Measurements from ENCODE around the gene CHST12. TPM values are rescaled to one million over a fixed set of nuclear protein-coding genes. Genes with fewer than 3 reads are reported as not detected.
A peak's percentile ranks its signal among the peaks of the same experiment; 100 is the strongest.

Gene CHST12
- total RNA-seq, 6 donors from 2014 or later: 10.2 to 35.9 (median 27.8) TPM

DNA sequence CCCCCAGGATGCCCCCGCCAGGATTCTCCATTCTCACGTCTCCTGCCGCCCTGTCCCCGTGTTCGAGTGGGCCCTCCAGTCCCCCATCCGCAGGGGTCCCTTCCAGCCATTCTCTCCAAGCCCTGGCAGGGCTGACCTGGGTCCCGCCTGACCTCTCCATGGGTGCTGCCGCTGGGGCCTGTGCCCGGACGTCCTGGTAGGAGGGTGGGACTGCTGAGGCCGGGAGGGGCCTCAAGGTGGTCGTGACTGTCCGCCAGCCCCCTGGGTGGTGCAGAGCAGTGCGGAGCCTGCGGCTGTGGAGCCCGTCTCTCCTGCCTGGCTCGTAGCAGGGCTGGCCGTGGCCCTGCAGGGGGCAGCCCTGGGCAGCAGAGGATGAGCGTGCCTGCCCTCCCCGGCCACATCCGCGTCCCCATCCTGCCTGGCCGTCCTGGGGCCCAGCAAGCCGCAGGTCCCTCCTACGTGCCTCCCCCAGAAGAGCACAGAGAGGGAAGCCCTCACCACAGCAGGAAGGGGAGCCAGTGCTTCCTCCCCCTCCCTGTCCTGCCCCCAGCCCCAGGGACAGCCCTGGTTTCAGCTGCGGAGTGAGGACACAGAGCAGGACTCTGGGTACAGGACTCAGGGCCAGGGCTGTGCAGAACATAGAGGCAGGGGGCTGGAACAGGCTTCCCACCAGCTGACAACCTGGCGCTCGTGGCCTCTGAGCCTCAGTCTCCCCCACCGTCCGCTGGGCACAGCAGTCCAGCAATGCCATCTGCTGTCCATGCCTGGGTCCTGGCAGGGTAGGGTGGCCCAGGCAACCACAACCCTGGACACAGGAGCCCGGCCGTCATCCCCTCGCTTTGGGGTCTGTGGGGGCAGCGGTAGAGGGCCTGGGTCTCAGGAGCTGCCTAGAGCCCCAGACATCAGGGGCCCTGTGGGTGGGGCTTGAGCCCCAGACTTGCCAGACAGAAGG lies 74.3 kb downstream of the CHST12 start:
- H3K27ac ChIP-seq: no peak overlapping the region
- 30 to 36% methylated on average over 7 to 25 of the region's 34 CpGs for WGBS, 2 donors
- no peak overlapping the region for H3K4me3 ChIP-seq
- H3K27me3 ChIP-seq: no peaks in the 10 kb centered on the region
- peaks cover 0 to under 1% (median 0%) of the 10 kb centered on the region in 4 donors for H3K9me3 ChIP-seq
- TF ChIP-seq, protein P1, sequence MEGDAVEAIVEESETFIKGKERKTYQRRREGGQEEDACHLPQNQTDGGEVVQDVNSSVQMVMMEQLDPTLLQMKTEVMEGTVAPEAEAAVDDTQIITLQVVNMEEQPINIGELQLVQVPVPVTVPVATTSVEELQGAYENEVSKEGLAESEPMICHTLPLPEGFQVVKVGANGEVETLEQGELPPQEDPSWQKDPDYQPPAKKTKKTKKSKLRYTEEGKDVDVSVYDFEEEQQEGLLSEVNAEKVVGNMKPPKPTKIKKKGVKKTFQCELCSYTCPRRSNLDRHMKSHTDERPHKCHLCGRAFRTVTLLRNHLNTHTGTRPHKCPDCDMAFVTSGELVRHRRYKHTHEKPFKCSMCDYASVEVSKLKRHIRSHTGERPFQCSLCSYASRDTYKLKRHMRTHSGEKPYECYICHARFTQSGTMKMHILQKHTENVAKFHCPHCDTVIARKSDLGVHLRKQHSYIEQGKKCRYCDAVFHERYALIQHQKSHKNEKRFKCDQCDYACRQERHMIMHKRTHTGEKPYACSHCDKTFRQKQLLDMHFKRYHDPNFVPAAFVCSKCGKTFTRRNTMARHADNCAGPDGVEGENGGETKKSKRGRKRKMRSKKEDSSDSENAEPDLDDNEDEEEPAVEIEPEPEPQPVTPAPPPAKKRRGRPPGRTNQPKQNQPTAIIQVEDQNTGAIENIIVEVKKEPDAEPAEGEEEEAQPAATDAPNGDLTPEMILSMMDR (IDR thresholded peaks at IDR 0.05): peak; percentile 83 to 95 (median 94)
- no peak for TF ChIP-seq POLR2A (IDR thresholded peaks at IDR 0.05)
- no peak for TF ChIP-seq EP300 (IDR thresholded peaks at IDR 0.05)
- no peak for TF ChIP-seq POLR2AphosphoS5 (IDR thresholded peaks at IDR 0.05)
- DNase-seq: peak; percentile 72 to 93
- no peaks in the 10 kb centered on the region for H3K36me3 ChIP-seq
- H3K4me1 ChIP-seq: peaks cover 15 to 21% (median 18%) of the 10 kb centered on the region in 4 donors
- peak; percentile 86 to 87 for ATAC-seq (ENCODE audit: low FRiP score in 2 of 2)

DNA sequence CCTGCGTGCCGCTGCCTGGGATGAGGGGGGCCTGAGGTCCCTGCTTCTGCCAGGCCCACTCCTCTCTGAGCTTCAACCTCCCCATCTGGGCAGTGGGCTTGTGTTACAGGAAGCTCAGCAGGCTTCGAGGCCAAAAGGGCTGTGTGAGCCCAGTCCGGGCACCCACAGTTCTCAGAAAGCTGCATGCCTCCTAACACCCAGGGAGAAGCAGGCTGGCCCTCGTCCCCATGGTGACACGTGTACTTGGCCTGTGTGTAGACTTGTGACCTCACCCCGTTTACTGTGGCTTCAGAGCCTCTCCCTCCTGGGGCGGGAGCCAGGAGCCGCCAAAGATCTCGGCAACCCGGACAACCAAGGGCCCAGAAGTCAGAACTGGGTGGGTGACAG lies 75.0 kb downstream of the CHST12 start:
- TF ChIP-seq, protein P1 (IDR thresholded peaks at IDR 0.05): no peak
- TF ChIP-seq EP300 (IDR thresholded peaks at IDR 0.05) (no peak), POLR2A (IDR thresholded peaks at IDR 0.05) (no peak), POLR2AphosphoS5 (IDR thresholded peaks at IDR 0.05) (no peak)
- ATAC-seq (ENCODE audit: low FRiP score in 2 of 2) (peak; percentile 70 to 83), DNase-seq (peak in 1 of 2 donors; percentile 77)
- Histone ChIP-seq H3K4me3 (no peak overlapping the region), H3K27me3 (no peaks in the 10 kb centered on the region), H3K9me3 (peaks cover 0 to 7% (median 4%) of the 10 kb centered on the region in 4 donors), H3K36me3 (no peaks in the 10 kb centered on the region), H3K4me1 (peaks cover 15 to 21% (median 18%) of the 10 kb centered on the region in 4 donors), H3K27ac (no peak overlapping the region)
- WGBS, 2 donors: 46% methylated on average over 10 of the region's 11 CpGs; no CpG with 5 or more reads in 1 of the 2 donors

DNA sequence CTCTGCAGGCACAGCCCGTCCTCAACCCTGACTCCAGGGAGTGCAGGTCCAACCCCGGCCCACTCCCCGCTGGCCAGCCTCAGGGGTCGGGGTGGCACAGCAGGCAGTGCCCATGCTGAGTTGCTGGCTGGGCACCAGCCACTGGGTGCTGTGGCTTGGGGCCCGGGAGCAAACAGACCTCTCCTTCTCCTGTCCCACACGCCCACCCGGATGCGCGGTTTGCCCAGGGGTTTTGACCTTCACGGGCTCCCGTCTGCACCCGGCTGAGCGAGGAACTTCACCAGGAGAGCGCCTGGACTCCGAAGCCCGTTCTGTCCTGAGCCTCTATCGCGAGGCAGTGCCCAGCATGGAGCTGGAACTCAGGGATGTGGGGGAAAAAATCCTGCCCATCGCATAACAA lies 75.4 kb downstream of the CHST12 start:
- ATAC-seq (ENCODE audit: low FRiP score in 2 of 2): no peak
- H3K4me1 ChIP-seq: peaks cover 15 to 21% (median 18%) of the 10 kb centered on the region in 4 donors
- 80 to 86% methylated on average over 2 to 12 of the region's 19 CpGs for WGBS, 2 donors
- H3K4me3 ChIP-seq: no peak overlapping the region
- H3K9me3 ChIP-seq: peaks cover 0 to 8% (median 5%) of the 10 kb centered on the region in 4 donors
- no peak overlapping the region for H3K27ac ChIP-seq
- no peaks in the 10 kb centered on the region for H3K27me3 ChIP-seq
- no peaks in the 10 kb centered on the region for H3K36me3 ChIP-seq
- DNase-seq: peak in 1 of 2 donors; percentile 77
- TF ChIP-seq POLR2A (IDR thresholded peaks at IDR 0.05): no peak
- TF ChIP-seq EP300 (IDR thresholded peaks at IDR 0.05): no peak
- TF ChIP-seq, protein P1 (IDR thresholded peaks at IDR 0.05): no peak
- no peak for TF ChIP-seq POLR2AphosphoS5 (IDR thresholded peaks at IDR 0.05)

DNA sequence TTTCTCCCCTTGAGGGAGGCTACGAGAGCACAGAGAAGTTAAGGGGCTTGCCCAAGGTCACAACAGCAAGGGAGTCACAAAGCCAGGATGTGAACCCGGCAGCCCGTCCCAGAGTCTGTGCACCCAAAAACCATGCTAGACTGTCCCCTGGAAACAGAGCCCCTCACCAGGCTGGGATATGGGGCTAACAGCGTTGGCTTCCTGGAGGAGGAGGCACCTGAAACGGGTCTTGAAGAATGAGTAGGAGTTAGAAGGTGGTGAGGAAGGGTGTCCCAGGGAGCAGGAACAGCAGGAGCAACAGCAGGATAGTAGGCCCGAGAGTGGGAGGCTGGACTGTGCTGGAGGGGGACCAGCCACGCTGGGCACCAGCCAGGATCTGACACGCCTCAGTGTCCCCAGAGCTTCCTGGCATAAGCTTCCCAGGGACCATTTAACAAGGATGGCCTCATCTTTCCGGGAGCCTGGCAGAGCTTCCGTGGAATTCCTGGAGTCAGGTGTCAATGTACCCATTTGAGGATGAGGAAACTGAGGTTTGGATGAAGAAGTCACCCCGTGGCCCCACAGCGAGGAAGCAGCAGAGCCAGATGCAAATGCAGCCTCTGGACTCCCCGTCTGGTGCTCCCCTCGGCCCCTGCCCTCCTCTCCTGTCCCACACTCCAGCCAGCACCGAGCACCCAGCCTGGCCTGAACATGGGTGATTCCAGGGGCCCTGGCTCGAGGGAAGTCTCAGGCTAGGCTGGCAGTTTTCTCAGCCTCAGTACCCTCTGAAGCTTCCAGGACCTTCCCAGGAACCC lies 76.1 kb downstream of the CHST12 start:
- Histone ChIP-seq H3K36me3 (no peaks in the 10 kb centered on the region), H3K27ac (no peak overlapping the region), H3K27me3 (no peaks in the 10 kb centered on the region), H3K4me1 (peaks cover 15 to 21% (median 18%) of the 10 kb centered on the region in 4 donors), H3K4me3 (no peak overlapping the region), H3K9me3 (peaks cover 0 to 8% (median 5%) of the 10 kb centered on the region in 4 donors)
- peak in 1 of 2 donors; percentile 51 for DNase-seq
- TF ChIP-seq, protein P1 (IDR thresholded peaks at IDR 0.05): no peak
- TF ChIP-seq POLR2AphosphoS5 (IDR thresholded peaks at IDR 0.05): no peak
- TF ChIP-seq EP300 (IDR thresholded peaks at IDR 0.05): no peak
- TF ChIP-seq POLR2A (IDR thresholded peaks at IDR 0.05): no peak
- WGBS, 2 donors: 83 to 87% methylated on average over 5 to 16 of the region's 16 CpGs
- ATAC-seq (ENCODE audit: low FRiP score in 2 of 2): no peak
